Mesodermal cell (in vitro differentiated cells): Measurements from ENCODE around the gene RING1.
"Not testable (repeated sequence)": the region's sequence is repeated elsewhere in the genome, so short reads cannot be mapped to it uniquely, and the experiment has no call there.

Experiments
- H3K27ac ChIP-seq: 2 replicates; pipeline ENCODE4 v1.7.0; 2013; ENCODE audit warnings: mild to moderate bottlenecking, low read depth, low read length, moderate library complexity; ENCODE audit not compliant: severe bottlenecking
- H3K36me3 ChIP-seq: 2 replicates; pipeline ENCODE4 v1.7.1; 2013; ENCODE audit warnings: mild to moderate bottlenecking, low read length, moderate library complexity; ENCODE audit not compliant: control insufficient read depth, insufficient read depth
- H3K4me1 ChIP-seq: one replicate; pipeline ENCODE4 v1.7.1; 2013; ENCODE audit warnings: mild to moderate bottlenecking, low read length; ENCODE audit not compliant: insufficient read depth, control insufficient read depth, poor library complexity, severe bottlenecking
- H3K4me3 ChIP-seq: 2 replicates; pipeline ENCODE4 v1.7.0; 2013; ENCODE audit warnings: low read length, control low read depth, mild to moderate bottlenecking; ENCODE audit not compliant: insufficient read depth, poor library complexity, severe bottlenecking; ENCODE audit errors: extremely low read depth
- H3K9me3 ChIP-seq: 2 replicates; pipeline ENCODE4 v1.7.1; 2013; ENCODE audit warnings: mild to moderate bottlenecking, low read length, moderate library complexity; ENCODE audit not compliant: control insufficient read depth
- WGBS, 2 experiments: methylation state at CpG; one replicate each; pipeline ENCODE4 v1.1.5; 2013; ENCODE audit warnings: missing lambda C conversion rate in 2 of 2; ENCODE audit not compliant: insufficient coverage in 2 of 2; 5-methylcytosine and 5-hydroxymethylcytosine counted together

Gene RING1

GRCh38 chr6:33211666-33212422 is 3.5 kb downstream of the RING1 start:
- no peaks in the 10 kb centered on the region for H3K9me3 ChIP-seq
- WGBS, 2 experiments: 54 to 82% methylated on average over 5 to 12 of the region's 18 CpGs
- peaks cover 28% of the 10 kb centered on the region for H3K36me3 ChIP-seq
- H3K27ac ChIP-seq: no peak overlapping the region
- H3K4me1 ChIP-seq: peaks cover 17% of the 10 kb centered on the region
- H3K4me3 ChIP-seq: no peak overlapping the region

- Histone ChIP-seq H3K9me3 (no peaks in the 10 kb centered on the region), H3K4me3 (peak overlapping the region; percentile 42), H3K36me3 (peaks cover 28% of the 10 kb centered on the region), H3K27ac (no peak overlapping the region), H3K4me1 (peaks cover 15% of the 10 kb centered on the region)
- 3 to 8% methylated on average over 4 to 5 of the region's 6 CpGs for WGBS, 2 experiments
Observed at GRCh38 chr6:33212857-33213165, 4.5 kb downstream of the RING1 start.

- Histone ChIP-seq H3K27ac (no peak overlapping the region), H3K36me3 (peaks cover 28% of the 10 kb centered on the region), H3K9me3 (no peaks in the 10 kb centered on the region), H3K4me3 (peak overlapping the region; percentile 42), H3K4me1 (peaks cover 15% of the 10 kb centered on the region)
- WGBS, 2 experiments: 0% methylated on average over 14 to 37 of the region's 43 CpGs
Observed at GRCh38 chr6:33213166-33213988, 5.1 kb downstream of the RING1 start.

- Histone ChIP-seq H3K9me3 (no peaks in the 10 kb centered on the region), H3K4me3 (peak overlapping the region; percentile 42), H3K36me3 (peaks cover 28% of the 10 kb centered on the region), H3K27ac (no peak overlapping the region), H3K4me1 (peaks cover 15% of the 10 kb centered on the region)
- 10 to 21% methylated on average over 3 to 7 of the region's 9 CpGs for WGBS, 2 experiments
Observed at GRCh38 chr6:33213989-33214335, 5.7 kb downstream of the RING1 start.

GRCh38 chr6:33215271-33216116 is 7.2 kb downstream of the RING1 start:
- 76% methylated on average over 3 to 4 of the region's 9 CpGs for WGBS, 2 experiments
- no peak overlapping the region for H3K27ac ChIP-seq
- no peaks in the 10 kb centered on the region for H3K9me3 ChIP-seq
- H3K36me3 ChIP-seq: peaks cover 18% of the 10 kb centered on the region
- H3K4me3 ChIP-seq: no peak overlapping the region
- peaks cover 15% of the 10 kb centered on the region for H3K4me1 ChIP-seq

GRCh38 chr6:33216117-33216649 is 7.9 kb downstream of the RING1 start:
- Histone ChIP-seq H3K4me3 (no peak overlapping the region), H3K36me3 (peaks cover 12% of the 10 kb centered on the region), H3K4me1 (peaks cover 15% of the 10 kb centered on the region), H3K9me3 (no peaks in the 10 kb centered on the region), H3K27ac (no peak overlapping the region)
- 91 to 100% methylated on average over 2 to 4 of the region's 4 CpGs for WGBS, 2 experiments

GRCh38 chr6:33217246-33217645 is 8.9 kb downstream of the RING1 start:
- H3K36me3 ChIP-seq: peaks cover 2% of the 10 kb centered on the region
- H3K4me1 ChIP-seq: peaks cover 14% of the 10 kb centered on the region
- H3K27ac ChIP-seq: no peak overlapping the region
- H3K4me3 ChIP-seq: no peak overlapping the region
- 70 to 80% methylated on average over 1 to 2 of the region's 6 CpGs for WGBS, 2 experiments
- no peaks in the 10 kb centered on the region for H3K9me3 ChIP-seq

- H3K9me3 ChIP-seq: no peaks in the 10 kb centered on the region
- 37 to 45% methylated on average over 3 of the region's 3 CpGs for WGBS, 2 experiments
- no peak overlapping the region for H3K27ac ChIP-seq
- H3K36me3 ChIP-seq: no peaks in the 10 kb centered on the region
- no peak overlapping the region for H3K4me3 ChIP-seq
- H3K4me1 ChIP-seq: peaks cover 9% of the 10 kb centered on the region
Observed at GRCh38 chr6:33217681-33218080, 9.4 kb downstream of the RING1 start.

GRCh38 chr6:33226503-33227120 is 18.3 kb downstream of the RING1 start:
- not testable (repeated sequence) for H3K4me1 ChIP-seq, H3K9me3 ChIP-seq, H3K36me3 ChIP-seq, H3K27ac ChIP-seq, H3K4me3 ChIP-seq
- WGBS, 2 experiments: 36 to 46% methylated on average over 4 to 7 of the region's 14 CpGs

GRCh38 chr6:33235221-33235634 is 26.9 kb downstream of the RING1 start:
- peak overlapping the region; percentile 29 for H3K27ac ChIP-seq
- no peaks in the 10 kb centered on the region for H3K36me3 ChIP-seq
- H3K4me1 ChIP-seq: peaks cover 8% of the 10 kb centered on the region
- no peak overlapping the region for H3K4me3 ChIP-seq
- WGBS, 2 experiments: 17 to 26% methylated on average over 6 of the region's 6 CpGs
- H3K9me3 ChIP-seq: no peaks in the 10 kb centered on the region
